ENCODE data around the gene MKI67.

The MKI67 gene

DNA sequence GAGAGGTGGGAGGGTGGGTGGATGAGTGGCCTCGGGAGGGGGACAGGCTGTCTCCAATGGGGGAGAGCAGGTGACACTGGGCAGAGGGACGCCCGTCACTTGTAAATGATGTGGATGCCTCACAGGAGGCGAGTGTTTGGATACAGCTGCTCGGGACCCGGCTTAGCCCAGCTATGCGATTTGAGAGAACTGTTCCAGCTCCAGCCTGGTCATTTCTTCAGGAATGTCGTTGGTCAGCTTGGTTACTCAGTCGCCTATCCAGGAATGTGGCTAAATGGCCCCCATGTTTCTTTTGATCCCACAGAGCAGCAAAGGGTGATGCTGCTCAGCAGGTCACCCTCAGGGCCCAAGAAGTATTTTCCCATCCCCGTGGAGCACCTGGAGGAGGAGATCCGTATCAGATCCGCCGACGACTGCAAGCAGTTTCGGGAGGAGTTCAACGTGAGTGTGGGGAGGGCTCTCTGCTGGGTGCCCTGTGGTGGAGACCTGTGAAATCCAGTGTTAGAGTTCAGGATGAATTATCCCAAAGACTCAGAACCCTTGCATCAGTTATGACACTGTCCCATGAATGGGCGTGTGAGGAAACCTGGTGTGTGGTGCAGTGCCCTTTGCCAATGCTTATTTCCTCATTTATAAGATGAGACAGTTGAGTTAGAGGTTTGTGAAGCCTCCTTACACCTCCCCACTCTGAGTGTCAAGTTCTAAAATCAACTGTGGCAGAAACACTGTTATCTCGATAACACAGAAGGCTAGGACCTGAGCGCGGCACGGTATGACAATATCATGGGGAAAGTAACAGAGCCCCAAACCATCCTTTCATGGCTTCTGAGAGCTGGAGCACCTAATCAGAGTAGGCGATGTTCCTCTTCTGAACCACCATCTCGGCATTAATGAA, 76.8 kb downstream of the MKI67 start:
- DNase-seq (ENCODE audit: low read depth): no peak

DNA sequence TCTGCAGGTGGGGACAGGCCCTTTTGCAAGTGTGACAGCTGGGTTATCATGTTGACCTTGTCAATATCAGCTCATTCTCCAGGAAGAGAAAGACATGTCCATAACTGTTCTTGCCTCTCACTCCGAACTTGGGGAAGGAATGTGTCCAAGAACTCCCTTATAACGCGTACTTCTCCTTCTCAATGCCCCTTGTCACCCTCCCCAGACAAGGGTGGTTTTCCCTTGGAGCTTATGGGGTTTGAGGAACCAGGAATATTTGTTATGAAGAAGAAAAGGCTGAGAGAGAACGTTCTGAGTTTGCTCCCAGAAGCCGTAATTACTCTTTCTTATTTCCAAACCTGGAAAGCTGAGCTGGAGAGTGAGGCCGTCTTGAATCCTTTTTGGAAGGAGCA, 77.4 kb downstream of the MKI67 start:
- DNase-seq (ENCODE audit: low read depth): no peak

DNA sequence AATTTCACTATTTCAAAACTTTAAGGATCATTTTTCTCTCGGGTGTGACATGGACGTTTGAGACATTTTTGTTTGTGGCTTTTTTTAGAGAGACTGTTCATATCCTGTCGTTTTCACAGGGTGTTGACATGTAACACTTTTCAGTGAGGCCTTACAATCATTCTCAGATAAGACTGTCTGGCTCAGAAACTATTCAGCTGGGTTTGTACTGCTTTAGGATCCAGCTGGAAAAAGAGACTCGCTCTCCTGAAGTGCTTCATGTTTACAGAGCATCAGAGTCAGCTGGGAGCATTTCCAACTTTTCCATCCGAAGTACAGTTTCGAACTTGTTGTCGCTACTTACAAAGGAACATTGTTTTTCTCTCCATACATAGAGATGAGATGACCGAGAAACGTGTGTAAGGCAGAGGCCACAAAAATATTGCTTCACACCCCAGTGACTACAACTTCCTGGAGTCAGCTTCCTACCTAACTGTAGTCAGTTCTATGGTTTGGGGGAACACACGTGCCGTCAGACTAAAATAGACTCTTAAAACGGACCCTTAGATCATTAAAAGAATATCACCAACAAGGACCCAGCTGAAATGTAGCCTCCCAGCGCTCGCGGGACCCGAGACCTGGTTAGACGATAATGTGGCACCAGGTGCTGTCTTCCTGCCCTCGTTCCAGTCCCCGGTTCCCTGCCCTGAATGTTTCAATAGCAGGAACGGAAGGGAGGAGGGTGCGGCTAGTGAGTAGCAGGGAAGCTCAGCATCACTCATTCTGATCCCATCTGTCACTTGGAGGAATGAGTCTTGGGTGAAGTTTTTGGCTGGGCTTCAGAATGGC, 78.0 kb downstream of the MKI67 start:
- no peak for DNase-seq (ENCODE audit: low read depth)

DNA sequence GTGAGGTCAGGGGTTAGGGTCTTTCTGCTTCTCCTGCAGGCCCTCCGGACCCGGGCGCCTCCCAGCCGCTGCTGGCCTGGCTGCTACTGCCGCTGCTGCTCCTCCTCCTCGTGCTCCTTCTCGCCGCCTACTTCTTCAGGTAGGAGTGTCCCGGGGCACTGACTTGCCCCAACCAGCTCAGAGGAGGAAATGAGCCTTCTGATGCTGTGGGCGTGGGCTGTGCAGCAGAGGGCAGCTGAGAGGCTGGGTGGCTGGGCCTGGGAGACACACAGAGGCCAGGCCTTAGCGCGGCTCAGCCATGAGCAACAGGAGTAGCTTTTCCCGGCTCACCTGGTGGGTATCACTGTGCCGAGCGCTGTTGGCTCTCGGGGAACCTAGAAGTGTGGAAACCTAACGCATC, 78.9 kb downstream of the MKI67 start:
- DNase-seq (ENCODE audit: low read depth): peak; percentile 73

DNA sequence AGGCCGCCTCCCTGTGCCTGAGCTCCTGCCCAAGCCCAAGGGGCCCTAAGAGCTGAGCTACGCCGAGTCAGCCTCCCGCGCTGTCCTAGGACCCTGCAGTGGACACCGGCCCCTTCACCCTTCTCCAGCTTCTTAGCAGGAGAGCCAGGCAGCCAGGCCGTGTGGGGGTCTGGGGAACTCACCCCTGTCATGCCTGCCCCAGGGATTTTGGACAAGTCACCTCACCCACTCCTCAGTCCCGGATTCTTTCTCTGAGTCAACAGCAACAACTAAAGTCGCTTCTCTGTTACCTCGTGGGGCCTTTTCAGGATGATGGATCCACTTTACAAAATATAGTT, 79.3 kb downstream of the MKI67 start:
- DNase-seq (ENCODE audit: low read depth): no peak
